WTC11 (cell line): ENCODE measurements around the gene AZU1. TPM values are rescaled to one million over a fixed set of nuclear protein-coding genes. Genes with fewer than 3 reads are reported as not detected.
A peak's percentile ranks its signal among the peaks of the same experiment; 100 is the strongest.

Experiments used
- ATAC-seq: fragments of 200-7000 bp; cut with Tn5 transposase; 2 replicates; pipeline ENCODE4 v1.10.0; 2021; ENCODE audit warnings: mild to moderate bottlenecking, moderate library complexity
- CTCF ChIA-PET: fragments of 300-600 bp; sonication (Branson Sonifier 250); formaldehyde crosslinking; loops from one replicate; lab custom pipeline; 2021; ENCODE audit warnings: antibody characterized with exemption; lab: Charles Lee
- POLR2A ChIA-PET: fragments of 350-600 bp; sonication (Branson Sonifier 250); formaldehyde crosslinking; loops from one replicate; lab custom pipeline; 2021; ENCODE audit warnings: antibody characterized with exemption; lab: Charles Lee
- DNase-seq: peaks from one replicate; pipeline ENCODE4 v3.0.0; 2021; ENCODE audit warnings: low spot score
- H3K27ac Mint-ChIP-seq: 2 replicates; pipeline ENCODE4 v1.8.0; 2021; ENCODE audit warnings: mixed read lengths
- H3K27me3 Mint-ChIP-seq: 2 replicates; pipeline ENCODE4 v1.8.0; 2021; ENCODE audit warnings: low read depth, mild to moderate bottlenecking, moderate library complexity, mixed read lengths
- H3K36me3 Mint-ChIP-seq: 2 replicates; pipeline ENCODE4 v1.8.0; 2021; ENCODE audit warnings: mixed read lengths
- H3K4me1 Mint-ChIP-seq: 2 replicates; pipeline ENCODE4 v1.8.0; 2022; ENCODE audit warnings: mixed read lengths
- H3K4me3 Mint-ChIP-seq: 2 replicates; pipeline ENCODE4 v1.8.0; 2021; ENCODE audit warnings: mild to moderate bottlenecking, moderate library complexity, mixed read lengths
- H3K9me3 Mint-ChIP-seq: 2 replicates; pipeline ENCODE4 v1.8.0; 2021; ENCODE audit warnings: mixed read lengths
- ATF3 ChIP-seq: sonication (generic); formaldehyde crosslinking; conservative IDR thresholded peaks from 2 replicates; pipeline ENCODE4 v1.8.1; 2022; ENCODE audit warnings: mild to moderate bottlenecking, missing genetic modification reagents
- CREB1 ChIP-seq: sonication (generic); formaldehyde crosslinking; IDR thresholded peaks from 2 replicates; pipeline ENCODE4 v1.8.0; 2023; ENCODE audit warnings: mild to moderate bottlenecking, missing genetic modification reagents
- CREM ChIP-seq: sonication (generic); formaldehyde crosslinking; IDR thresholded peaks from 2 replicates; pipeline ENCODE4 v1.8.1; 2022; ENCODE audit warnings: mild to moderate bottlenecking, missing genetic modification reagents, moderate library complexity
- FOXP4 ChIP-seq: sonication (generic); formaldehyde crosslinking; IDR thresholded peaks from 2 replicates; pipeline ENCODE4 v1.8.0; 2022; ENCODE audit warnings: mild to moderate bottlenecking, missing genetic modification reagents
- HMGA2 ChIP-seq: fragments of 250-450 bp; sonication (Bioruptor Pico); IDR thresholded peaks from 2 replicates; pipeline ENCODE4 v1.4.0; 2021; ENCODE audit warnings: mild to moderate bottlenecking, moderate library complexity
- HMGXB4 ChIP-seq: sonication (generic); formaldehyde crosslinking; IDR thresholded peaks from 2 replicates; pipeline ENCODE4 v1.8.1; 2023; ENCODE audit warnings: mild to moderate bottlenecking, moderate library complexity, missing genetic modification reagents
- MAX ChIP-seq: sonication (generic); formaldehyde crosslinking; IDR thresholded peaks from 2 replicates; pipeline ENCODE4 v1.8.0; 2022; ENCODE audit warnings: mild to moderate bottlenecking, missing genetic modification reagents
- NFE2L1 ChIP-seq: sonication (generic); formaldehyde crosslinking; IDR thresholded peaks from 2 replicates; pipeline ENCODE4 v1.8.1; 2023; ENCODE audit warnings: missing genetic modification reagents
- SOX15 ChIP-seq: fragments of 250-450 bp; sonication (Bioruptor Pico); IDR thresholded peaks from 2 replicates; pipeline ENCODE4 v1.9.0; 2021; ENCODE audit warnings: mild to moderate bottlenecking
- TEAD4 ChIP-seq: sonication (generic); formaldehyde crosslinking; IDR thresholded peaks from 2 replicates; pipeline ENCODE4 v1.8.0; 2022; ENCODE audit warnings: mild to moderate bottlenecking, missing genetic modification reagents
- ZBTB21 ChIP-seq: sonication (generic); formaldehyde crosslinking; IDR thresholded peaks from 2 replicates; pipeline ENCODE4 v1.8.1; 2023; ENCODE audit warnings: mild to moderate bottlenecking, missing genetic modification reagents, borderline replicate concordance
- ZNF396 ChIP-seq: fragments of 250-450 bp; sonication (Bioruptor Pico); IDR thresholded peaks from 2 replicates; pipeline ENCODE4 v1.8.0; 2021; ENCODE audit warnings: mild to moderate bottlenecking, moderate library complexity, borderline replicate concordance
- ZNF416 ChIP-seq: fragments of 250-450 bp; sonication (Bioruptor Pico); IDR thresholded peaks from 2 replicates; pipeline ENCODE4 v1.9.0; 2021; ENCODE audit warnings: mild to moderate bottlenecking, inconsistent platforms
- ZNF532 ChIP-seq: fragments of 250-450 bp; sonication (Bioruptor Pico); IDR thresholded peaks from 2 replicates; pipeline ENCODE4 v1.9.0; 2021; ENCODE audit warnings: mild to moderate bottlenecking, borderline replicate concordance
- total RNA-seq: library from RNA; stranded (reverse); gene quantifications from 3 replicates; pipeline ENCODE4 v1.2.3, GENCODE V29; 2021

The AZU1 gene
- total RNA-seq, 1 experiment from 2014 or later: 1.2 TPM

- CTCF ChIA-PET: interaction anchor here (0.6 kb wide), 1 partner anchor 68 kb away, joined by 3 read pairs; no protein-coding TSS in a partner anchor
- no peak overlapping the region for H3K27ac Mint-ChIP-seq
- no peak for DNase-seq
- TF ChIP-seq TEAD4 (no peak), HMGA2 (CRISPR knock-in tag) (no peak), CREM (CRISPR knock-in tag) (no peak), CREB1 (CRISPR knock-in tag) (no peak), ZBTB21 (no peak), ATF3 (CRISPR knock-in tag) (no peak), HMGXB4 (CRISPR knock-in tag) (no peak), SOX15 (CRISPR knock-in tag) (no peak), MAX (CRISPR knock-in tag) (no peak), ZNF416 (CRISPR knock-in tag) (no peak)
- TF ChIP-seq, all 79 proteins: peak for 0
- Mint-ChIP-seq H3K4me1 (peaks cover 32% of the 10 kb centered on the region), H3K4me3 (no peak overlapping the region), H3K27me3 (no peaks in the 10 kb centered on the region), H3K36me3 (peaks cover 15% of the 10 kb centered on the region), H3K9me3 (no peaks in the 10 kb centered on the region)
- POLR2A ChIA-PET: no interaction called here
- ATAC-seq: no peak
These were observed 32.5 kb upstream of the AZU1 start for GRCh38 chr19:795073-795611.

- POLR2A ChIA-PET: interaction anchor here (1.4 kb wide), 1 partner anchor 12 kb away, joined by 5 read pairs; no protein-coding TSS in a partner anchor
These were observed 31.7 kb upstream of the AZU1 start for GRCh38 chr19:795691-796581.

More at GRCh38 chr19:795691-796581, 31.7 kb upstream of the AZU1 start:
- DNase-seq: no peak
- Mint-ChIP-seq H3K4me3 (no peak overlapping the region), H3K4me1 (peaks cover 35% of the 10 kb centered on the region), H3K27me3 (no peaks in the 10 kb centered on the region), H3K27ac (no peak overlapping the region), H3K36me3 (peaks cover 20% of the 10 kb centered on the region), H3K9me3 (no peaks in the 10 kb centered on the region)
- TF ChIP-seq ATF3 (CRISPR knock-in tag) (no peak), ZNF396 (CRISPR knock-in tag) (no peak), NFE2L1 (CRISPR knock-in tag) (no peak), ZNF532 (0 out of 2 replicates have a peak, but pooled peaks have one; percentile 68), FOXP4 (CRISPR knock-in tag) (no peak)
- no peak for ATAC-seq
- CTCF ChIA-PET: interaction anchor here (0.5 to 1.1 kb wide), 2 partner anchors 25 to 381 kb away, joined by 3 to 4 read pairs; no protein-coding TSS in a partner anchor
